Right lobe of liver (tissue), 4 donors: Measurements from ENCODE around the gene LDB3.
A peak's percentile ranks its signal among the peaks of the same experiment; 100 is the strongest.

Experiments used
- POLR2A ChIP-seq: fragments of 450-650 bp; IDR thresholded peaks from one replicate; pipeline ENCODE4 v1.6.1; 2017; ENCODE audit warnings: antibody characterized with exemption, mild to moderate bottlenecking
- TF ChIP-seq, protein P1 (sequence below), 4 donors: fragments of 200-600 bp in 3 of 4; fragments of 450-650 bp in 1 of 4; IDR thresholded peaks; one replicate each; pipeline versions ENCODE4 v1.5.1 to v1.8.0; 2016 to 2022; ENCODE audit warnings: antibody characterized with exemption in 4 of 4, mild to moderate bottlenecking in 2 of 4
- donor health status: DM: no; HTN: no; CAD: no.
- donor health status: DM: no; HTN: no; CAD: no.
- donor health status: DM: no; HTN: yes; CAD: no.

- TF ChIP-seq, protein P1, sequence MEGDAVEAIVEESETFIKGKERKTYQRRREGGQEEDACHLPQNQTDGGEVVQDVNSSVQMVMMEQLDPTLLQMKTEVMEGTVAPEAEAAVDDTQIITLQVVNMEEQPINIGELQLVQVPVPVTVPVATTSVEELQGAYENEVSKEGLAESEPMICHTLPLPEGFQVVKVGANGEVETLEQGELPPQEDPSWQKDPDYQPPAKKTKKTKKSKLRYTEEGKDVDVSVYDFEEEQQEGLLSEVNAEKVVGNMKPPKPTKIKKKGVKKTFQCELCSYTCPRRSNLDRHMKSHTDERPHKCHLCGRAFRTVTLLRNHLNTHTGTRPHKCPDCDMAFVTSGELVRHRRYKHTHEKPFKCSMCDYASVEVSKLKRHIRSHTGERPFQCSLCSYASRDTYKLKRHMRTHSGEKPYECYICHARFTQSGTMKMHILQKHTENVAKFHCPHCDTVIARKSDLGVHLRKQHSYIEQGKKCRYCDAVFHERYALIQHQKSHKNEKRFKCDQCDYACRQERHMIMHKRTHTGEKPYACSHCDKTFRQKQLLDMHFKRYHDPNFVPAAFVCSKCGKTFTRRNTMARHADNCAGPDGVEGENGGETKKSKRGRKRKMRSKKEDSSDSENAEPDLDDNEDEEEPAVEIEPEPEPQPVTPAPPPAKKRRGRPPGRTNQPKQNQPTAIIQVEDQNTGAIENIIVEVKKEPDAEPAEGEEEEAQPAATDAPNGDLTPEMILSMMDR (IDR thresholded peaks at IDR 0.05) = peak; percentile 44 to 59 (median 54)
- TF ChIP-seq POLR2A = no peak
Observed at GRCh38 chr10:86693721-86694369, 25.5 kb downstream of the LDB3 start.
